HG02798 (cell line): Measurements from ENCODE around the gene RASSF9.
A peak's percentile ranks its signal among the peaks of the same experiment; 100 is the strongest.

Experiments
- ATAC-seq: cut with Tn5 transposase; IDR thresholded peaks from one replicate; pipeline ENCODE4 v1.9.1; 2021; ENCODE audit warnings: mild to moderate bottlenecking; ENCODE audit not compliant: unreplicated experiment, poor library complexity

Gene RASSF9

DNA sequence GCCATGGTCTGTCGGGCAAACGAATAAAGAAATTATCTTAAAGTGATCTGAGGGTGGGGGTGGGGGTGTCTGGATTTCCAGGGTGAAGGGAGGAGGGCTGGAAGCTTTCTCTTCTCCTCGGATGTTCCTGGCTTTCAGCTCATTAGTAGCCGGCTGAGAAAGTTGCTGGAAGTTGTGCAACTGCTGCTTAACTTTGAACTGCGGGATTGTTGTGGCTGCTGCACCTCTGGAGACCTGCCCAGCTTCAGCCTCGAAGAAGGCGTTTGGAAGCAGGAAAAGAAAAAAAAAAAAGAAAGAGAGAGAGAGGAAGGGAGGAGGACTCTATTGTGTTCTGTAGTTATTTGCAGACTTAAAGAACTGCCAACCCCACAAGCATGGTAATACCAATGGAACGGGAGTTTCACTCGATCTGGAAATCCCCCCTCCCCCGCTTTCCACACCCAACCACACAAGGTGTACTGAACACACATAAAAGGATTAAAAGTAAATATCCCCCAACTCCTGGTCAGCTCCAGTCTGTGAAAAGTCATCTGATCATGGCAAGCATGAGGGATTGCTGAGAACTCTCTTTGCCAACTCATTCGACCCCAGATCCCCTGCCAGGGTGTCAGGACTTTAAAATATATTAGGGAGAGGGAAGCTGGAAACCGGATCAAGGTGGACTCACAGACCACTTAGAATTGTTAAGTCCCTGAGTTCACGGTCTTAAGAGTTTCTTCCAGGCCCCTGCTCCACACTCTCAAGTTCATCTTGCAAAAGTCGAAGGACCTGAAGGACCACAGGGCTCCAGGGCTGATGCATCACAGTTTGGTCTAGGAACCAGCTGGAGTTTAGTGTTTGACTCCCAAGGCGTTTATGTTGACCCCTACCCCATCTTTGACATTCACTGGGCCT, at the start of gene RASSF9:
Gene RASSF9, minus strand, starts transcription at position 213 of the 894 bp plus-strand sequence. Its CDS starts 208 bp downstream, at position 5.
- ATAC-seq, result peak; percentile 63

- no peak for ATAC-seq
Measured at GRCh38 chr12:85883763-85884162, 47.6 kb upstream of the RASSF9 start.

GRCh38 chr12:85877459-85877858, 41.2 kb upstream of the RASSF9 start:
- no peak for ATAC-seq

GRCh38 chr12:85874031-85874461, 37.8 kb upstream of the RASSF9 start, which contains the start of gene NTS:
TSS of gene NTS (plus strand) at chr12:85874295. CDS start at chr12:85874404, 109 bp downstream.
- peak; percentile 79 for ATAC-seq

DNA sequence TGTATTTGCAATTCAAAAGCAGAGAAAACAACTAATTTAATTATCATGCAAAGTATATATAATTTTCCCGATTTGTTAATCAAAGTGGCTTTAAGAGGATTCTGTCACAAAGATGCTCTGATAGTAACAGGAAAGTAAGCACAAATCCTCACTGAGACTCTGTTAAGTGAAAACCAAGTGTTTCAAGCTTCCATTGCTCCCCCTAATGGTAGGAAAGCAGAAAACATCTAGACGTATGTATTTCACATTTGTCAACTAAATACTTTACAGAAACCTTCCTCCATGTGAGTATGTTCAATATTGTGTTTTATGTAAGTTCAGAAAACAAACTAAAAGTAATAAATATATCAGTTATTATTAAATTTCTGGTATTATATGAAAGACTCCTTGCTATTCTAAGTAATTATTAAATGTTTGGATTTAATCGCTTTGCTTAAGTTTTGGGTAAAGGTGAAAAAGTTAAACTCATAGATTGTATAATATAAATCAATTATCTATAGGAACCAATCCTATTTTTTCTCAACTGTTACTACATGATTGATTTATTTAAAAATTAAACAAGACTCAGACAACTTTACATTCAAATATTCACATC, 36.4 kb upstream of the RASSF9 start:
- ATAC-seq, result peak; percentile 87

GRCh38 chr12:85866986-85867776, 31.0 kb upstream of the RASSF9 start:
- peak; percentile 95 for ATAC-seq

GRCh38 chr12:85865890-85866289, 29.7 kb upstream of the RASSF9 start:
- no peak for ATAC-seq

- ATAC-seq, result no peak
Measured at GRCh38 chr12:85856966-85857365, 20.8 kb upstream of the RASSF9 start.

DNA sequence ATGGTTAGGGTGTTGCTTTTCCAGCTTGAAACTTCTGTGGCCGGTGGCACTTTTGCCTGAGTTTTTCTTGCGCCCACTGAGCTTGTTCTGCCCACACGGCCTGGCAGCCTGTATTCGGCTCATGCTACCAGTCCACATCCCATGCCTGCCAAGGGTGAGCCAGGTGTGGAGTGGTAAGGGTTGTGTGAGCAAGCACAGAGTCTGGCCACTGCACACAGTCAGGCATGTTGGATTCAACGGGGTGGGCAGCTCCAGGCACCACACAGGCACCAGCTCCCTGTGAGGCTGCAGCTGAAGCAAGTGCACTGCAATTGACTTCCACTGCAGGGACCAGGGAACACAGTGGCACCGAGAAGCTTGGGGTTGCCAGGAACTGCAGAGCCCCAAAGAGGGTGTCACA, 19.1 kb upstream of the RASSF9 start:
- ATAC-seq, result no peak

DNA sequence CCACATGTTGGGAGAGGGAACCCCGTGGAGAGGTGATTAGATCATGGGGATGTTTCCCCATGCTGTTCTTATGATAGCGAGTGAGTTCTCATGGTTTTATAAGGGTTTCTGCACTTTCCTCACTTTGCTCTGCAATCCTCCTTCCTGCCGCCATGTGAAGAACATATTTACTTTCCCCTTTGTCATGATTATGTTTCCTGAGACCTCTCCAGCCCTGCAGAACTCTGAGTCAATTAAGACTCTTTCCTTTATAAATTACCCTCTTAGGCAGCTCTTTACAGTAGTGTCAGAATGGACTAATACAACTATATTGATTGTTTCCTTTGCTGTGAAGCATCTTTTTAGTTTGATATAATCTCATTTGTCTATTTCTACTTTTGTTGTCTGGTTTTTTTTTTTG, 13.1 kb upstream of the RASSF9 start:
- no peak for ATAC-seq

DNA sequence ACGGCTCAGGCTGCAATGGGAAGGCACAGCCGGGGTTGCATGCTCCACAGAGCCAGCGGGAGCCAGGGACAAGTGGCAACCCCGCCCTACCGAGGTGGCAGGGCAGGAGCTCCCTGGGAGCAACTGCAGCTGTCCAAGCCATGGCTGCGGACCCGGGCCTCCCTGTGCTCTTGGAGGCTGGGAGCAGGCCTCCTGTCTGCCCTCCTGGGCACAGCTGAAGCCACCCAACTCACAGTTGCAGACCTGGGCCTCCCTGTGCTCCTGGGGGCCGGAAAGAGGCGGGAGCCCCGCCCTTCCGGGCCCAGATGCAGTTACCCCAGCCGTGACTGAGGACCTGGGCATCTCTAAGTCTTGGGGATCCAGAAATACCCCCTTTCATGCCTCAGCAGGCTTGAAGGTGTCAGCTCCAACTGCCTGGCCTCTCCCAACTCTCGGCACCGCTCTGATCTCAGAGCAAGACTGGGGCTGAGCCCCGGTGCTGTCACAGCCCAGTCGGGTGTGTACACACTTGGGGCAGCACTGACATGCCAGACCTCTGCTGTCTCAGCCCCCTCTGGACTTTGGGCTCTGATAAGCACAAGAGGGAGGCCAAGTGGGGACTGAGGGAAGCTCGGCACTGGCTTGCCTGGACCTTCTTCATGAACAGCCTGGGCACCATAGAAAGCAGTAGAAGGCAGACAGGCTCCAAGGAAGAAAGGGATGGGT, 7.5 kb upstream of the RASSF9 start:
- no peak for ATAC-seq

DNA sequence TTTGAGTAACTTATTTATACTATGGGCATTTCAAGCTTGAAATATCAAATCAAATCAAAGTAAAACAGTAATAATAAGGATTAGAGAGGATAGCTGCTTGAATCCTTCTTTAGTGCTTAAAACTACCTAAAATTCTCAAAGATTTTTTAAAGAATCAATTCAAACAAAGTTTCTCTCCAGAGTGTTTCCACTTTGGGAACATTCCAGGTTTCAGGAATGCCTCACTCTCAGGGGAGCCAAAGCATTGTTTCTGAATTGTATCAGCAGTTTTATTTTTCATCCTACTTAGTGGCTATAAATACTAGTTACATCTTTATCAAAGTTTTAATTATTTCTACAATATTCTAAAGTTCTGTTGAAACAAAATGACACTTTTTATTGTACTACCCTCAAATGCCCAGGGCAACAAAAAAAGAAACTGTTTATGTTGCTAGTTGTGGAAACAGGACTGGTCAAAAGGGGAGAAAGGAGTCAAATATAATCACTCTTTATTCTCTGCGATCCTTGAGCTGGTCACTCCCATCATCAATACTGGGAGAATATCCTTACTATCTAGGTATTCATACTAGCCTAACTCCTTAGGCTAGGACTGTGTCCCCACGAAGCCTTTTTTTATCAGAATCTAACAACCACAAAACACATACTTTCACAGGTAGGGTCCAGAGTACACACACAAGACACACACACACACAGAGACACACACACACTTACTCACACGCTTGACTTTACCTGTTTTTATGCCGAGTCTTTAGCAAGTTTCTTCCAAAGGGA, 598 bp downstream of the RASSF9 start:
- ATAC-seq, result no peak

DNA sequence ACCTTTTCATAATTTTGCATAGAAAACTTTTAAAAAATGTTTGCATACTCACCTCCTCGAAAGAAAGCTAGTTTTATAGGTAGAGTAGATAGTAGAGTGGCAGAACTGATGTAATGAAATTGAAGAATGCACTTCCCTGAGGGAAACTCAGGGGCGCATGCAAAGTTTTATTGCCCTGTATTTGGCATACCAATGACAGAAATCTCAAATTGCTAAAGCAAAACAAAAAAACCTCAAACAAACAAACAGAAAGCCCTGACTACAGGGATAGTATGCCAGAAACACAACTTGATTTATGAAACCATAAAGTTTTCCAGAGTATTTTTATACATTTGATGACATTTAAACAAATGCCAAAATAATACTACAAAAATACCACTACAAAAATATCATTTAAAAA, 1.8 kb downstream of the RASSF9 start:
- no peak for ATAC-seq

DNA sequence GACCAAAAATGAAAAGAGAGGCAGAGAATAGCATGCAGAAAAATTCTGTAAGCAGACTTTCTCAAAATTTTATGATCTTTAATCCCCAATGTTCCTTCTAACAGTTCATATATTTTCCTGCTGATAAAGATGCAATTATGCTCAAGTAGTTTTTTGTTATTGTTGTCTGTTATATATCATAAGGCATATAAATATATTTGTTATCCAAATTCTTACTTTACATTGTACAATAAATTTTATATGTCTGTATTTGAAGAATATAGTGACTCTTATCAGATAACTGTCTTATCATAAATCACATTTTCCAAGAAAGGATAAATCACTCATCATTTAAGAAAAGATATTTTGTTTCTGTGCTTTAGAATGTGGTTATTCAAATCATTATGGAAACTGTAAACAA, 2.6 kb downstream of the RASSF9 start:
- ATAC-seq, result no peak

GRCh38 chr12:85831327-85831990, 4.8 kb downstream of the RASSF9 start:
- ATAC-seq, result no peak

GRCh38 chr12:85829391-85829790, 6.8 kb downstream of the RASSF9 start:
- ATAC-seq, result no peak

GRCh38 chr12:85828576-85828975, 7.6 kb downstream of the RASSF9 start:
- ATAC-seq, result no peak

DNA sequence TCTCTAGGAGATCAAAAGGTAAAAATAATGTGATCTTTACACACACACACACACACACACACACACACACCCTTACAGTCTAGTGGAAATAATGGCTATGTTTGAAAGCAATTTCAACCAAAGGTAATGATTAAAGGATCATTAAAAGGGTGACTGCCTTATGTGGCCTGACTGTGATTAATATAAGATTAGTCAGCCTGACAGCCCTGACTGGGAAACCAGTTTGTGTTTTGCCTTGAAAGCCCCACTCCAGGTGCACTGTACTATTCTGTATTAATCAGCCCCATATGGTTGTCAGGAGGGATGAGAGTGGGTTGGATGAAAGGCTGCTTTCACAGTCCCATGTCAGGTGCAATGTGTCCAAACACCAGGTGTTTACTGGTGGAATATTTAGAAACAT, 10.5 kb downstream of the RASSF9 start:
- ATAC-seq, result no peak
